ENCODE data around the gene ZNF302. TPM values are rescaled to one million over a fixed set of nuclear protein-coding genes. Genes with fewer than 3 reads are reported as not detected.
"Not testable (repeated sequence)": the region's sequence is repeated elsewhere in the genome, so short reads cannot be mapped to it uniquely, and the experiment has no call there.

ZNF302 gene
- total RNA-seq, 1 experiment from 2014 or later, result 15.9 TPM

GRCh38 chr19:34666200-34666957 is 11.1 kb upstream of the ZNF302 start:
- ATAC-seq (no peak), DNase-seq (no peak)
- Histone ChIP-seq H2AFZ (ENCODE audit: low read length) (no peak overlapping the region), H3K27ac (ENCODE audit: low read length) (no peak overlapping the region), H3K4me3 (ENCODE audit: low read length) (no peak overlapping the region), H3K9me3 (ENCODE audit: low read length) (no peaks in the 10 kb centered on the region), H3F3A (ENCODE audit: low read length, unreplicated experiment) (no peaks in the 10 kb centered on the region), H3K79me2 (ENCODE audit: low read length) (no peaks in the 10 kb centered on the region), H3K9me2 (replicated peaks; ENCODE audit: low read length) (no peaks in the 10 kb centered on the region), H3K27me3 (ENCODE audit: low read length) (no peaks in the 10 kb centered on the region), H3K4me2 (ENCODE audit: low read length) (no peak overlapping the region), H3K36me3 (ENCODE audit: low read depth, low read length) (no peaks in the 10 kb centered on the region), H4K20me1 (ENCODE audit: low read length) (no peaks in the 10 kb centered on the region), H3K4me1 (ENCODE audit: insufficient read depth, low read length) (no peaks in the 10 kb centered on the region), H3K9ac (ENCODE audit: low read length) (no peak overlapping the region)
- CTCF ChIA-PET, result no interaction called here
- intact Hi-C loops (cut with micrococcal nuclease), result no loop called here
- no TSS peak for BruUV-seq (replicated peaks)
- POLR2A ChIA-PET (ENCODE audit: unreplicated experiment), result no interaction called here
- TF ChIP-seq CTCF (conservative IDR thresholded peaks at IDR 0.05; ENCODE audit: low read depth, low read length) (no peak), EZH2phosphoT487 (IDR thresholded peaks at IDR 0.05; ENCODE audit: borderline replicate concordance, low read length) (no peak), EZH2 (IDR thresholded peaks at IDR 0.05; ENCODE audit: low read length, unreplicated experiment) (no peak)

DNA sequence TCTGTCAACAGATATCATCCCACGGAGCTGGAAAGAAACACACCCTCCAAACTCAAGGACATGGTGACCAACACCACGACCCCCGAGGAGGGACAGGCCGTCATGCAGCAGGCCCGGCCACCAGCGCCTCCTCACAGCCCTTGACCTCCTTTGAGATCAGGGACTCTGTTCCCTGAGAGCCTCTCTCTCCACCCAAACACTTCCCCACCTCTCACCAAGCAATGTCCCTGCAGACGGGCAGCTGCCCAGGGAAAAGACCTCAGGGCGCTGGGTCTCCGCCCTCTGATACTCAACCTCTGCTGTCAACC is 10.6 kb upstream of the ZNF302 start:
- Histone ChIP-seq H3K9me3 (ENCODE audit: low read length) (no peaks in the 10 kb centered on the region), H3K9ac (ENCODE audit: low read length) (no peak overlapping the region), H3K27ac (ENCODE audit: low read length) (no peak overlapping the region), H3K4me3 (ENCODE audit: low read length) (peak overlapping the region; percentile 55; the same call in 1 of the 2 replicates), H3K36me3 (ENCODE audit: low read depth, low read length) (no peaks in the 10 kb centered on the region), H3K4me2 (ENCODE audit: low read length) (peak overlapping the region; percentile 80), H3F3A (ENCODE audit: low read length, unreplicated experiment) (no peaks in the 10 kb centered on the region), H2AFZ (ENCODE audit: low read length) (peak overlapping the region; percentile 59; the same call in 1 of the 2 replicates), H3K79me2 (ENCODE audit: low read length) (no peaks in the 10 kb centered on the region), H3K27me3 (ENCODE audit: low read length) (no peaks in the 10 kb centered on the region), H3K4me1 (ENCODE audit: insufficient read depth, low read length) (no peaks in the 10 kb centered on the region), H4K20me1 (ENCODE audit: low read length) (no peaks in the 10 kb centered on the region), H3K9me2 (replicated peaks; ENCODE audit: low read length) (no peaks in the 10 kb centered on the region)
- intact Hi-C loops (cut with micrococcal nuclease), result no loop called here
- POLR2A ChIA-PET (ENCODE audit: unreplicated experiment), result no interaction called here
- no peak for DNase-seq
- TF ChIP-seq EZH2phosphoT487 (IDR thresholded peaks at IDR 0.05; ENCODE audit: borderline replicate concordance, low read length) (no peak), CTCF (conservative IDR thresholded peaks at IDR 0.05; ENCODE audit: low read depth, low read length) (no peak), EZH2 (IDR thresholded peaks at IDR 0.05; ENCODE audit: low read length, unreplicated experiment) (no peak)
- CTCF ChIA-PET, result no interaction called here
- BruUV-seq (replicated peaks), result no TSS peak
- no peak for ATAC-seq

DNA sequence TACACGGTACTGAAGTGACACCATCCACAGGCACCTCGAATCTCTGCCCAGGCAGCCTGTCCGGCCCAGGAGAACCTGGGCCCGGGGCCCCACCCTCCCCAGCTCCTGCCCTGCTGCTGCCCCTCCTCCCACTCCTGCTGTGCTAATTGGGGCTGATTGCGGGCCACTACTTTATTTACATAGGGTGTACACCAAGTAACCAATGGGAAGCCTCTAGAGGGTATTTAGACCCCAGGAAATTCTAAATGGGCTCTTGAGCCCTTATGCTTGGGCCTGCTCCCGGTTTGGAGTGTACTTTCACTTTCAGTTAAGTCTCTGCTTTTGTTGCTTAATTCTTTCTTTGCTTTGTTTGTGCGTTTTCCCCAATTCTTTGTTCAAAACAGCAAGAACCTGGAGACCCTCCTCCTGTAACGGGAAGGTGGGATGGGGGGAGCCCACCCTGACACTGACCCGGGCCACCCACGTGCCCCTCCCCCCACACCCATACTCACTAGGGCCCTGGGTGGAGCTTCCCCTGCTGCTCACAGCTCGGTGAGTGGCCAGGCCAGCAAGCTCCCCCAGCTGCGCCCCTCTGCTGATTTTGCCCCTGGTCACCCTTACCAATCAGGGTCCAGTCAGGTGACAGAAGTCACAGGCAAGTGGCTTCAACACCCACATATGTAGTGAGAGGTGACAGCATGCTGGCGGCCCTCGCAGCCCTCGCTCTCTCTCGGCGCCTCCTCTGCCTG is 10.0 kb upstream of the ZNF302 start:
- ATAC-seq (no peak), DNase-seq (peak; percentile 4)
- Histone ChIP-seq H3K4me3 (ENCODE audit: low read length) (peak overlapping the region; percentile 55; the same call in 1 of the 2 replicates), H2AFZ (ENCODE audit: low read length) (peak overlapping the region; percentile 59), H3K9me3 (ENCODE audit: low read length) (no peaks in the 10 kb centered on the region), H3F3A (ENCODE audit: low read length, unreplicated experiment) (no peaks in the 10 kb centered on the region), H3K4me1 (ENCODE audit: insufficient read depth, low read length) (no peaks in the 10 kb centered on the region), H3K9me2 (replicated peaks; ENCODE audit: low read length) (no peaks in the 10 kb centered on the region), H3K27me3 (ENCODE audit: low read length) (no peaks in the 10 kb centered on the region), H3K4me2 (ENCODE audit: low read length) (peak overlapping the region; percentile 80), H3K27ac (ENCODE audit: low read length) (no peak overlapping the region), H3K36me3 (ENCODE audit: low read depth, low read length) (no peaks in the 10 kb centered on the region), H3K79me2 (ENCODE audit: low read length) (no peaks in the 10 kb centered on the region), H3K9ac (ENCODE audit: low read length) (peak overlapping the region; percentile 44), H4K20me1 (ENCODE audit: low read length) (no peaks in the 10 kb centered on the region)
- intact Hi-C loops (cut with micrococcal nuclease), result no loop called here
- BruUV-seq (replicated peaks), result no TSS peak
- ChIA-PET POLR2A (ENCODE audit: unreplicated experiment) (no interaction called here), CTCF (no interaction called here)
- TF ChIP-seq CTCF (conservative IDR thresholded peaks at IDR 0.05; ENCODE audit: low read depth, low read length) (no peak), EZH2 (IDR thresholded peaks at IDR 0.05; ENCODE audit: low read length, unreplicated experiment) (no peak)

- BruUV-seq (replicated peaks); H3K27ac ChIP-seq (ENCODE audit: low read length); H3K27me3 ChIP-seq (ENCODE audit: low read length); H3K9me2 ChIP-seq (replicated peaks; ENCODE audit: low read length); H3K36me3 ChIP-seq (ENCODE audit: low read depth, low read length); H3K79me2 ChIP-seq (ENCODE audit: low read length); H2AFZ ChIP-seq (ENCODE audit: low read length); DNase-seq; POLR2A ChIA-PET (ENCODE audit: unreplicated experiment); H4K20me1 ChIP-seq (ENCODE audit: low read length); CTCF ChIA-PET; H3K4me1 ChIP-seq (ENCODE audit: insufficient read depth, low read length); H3F3A ChIP-seq (ENCODE audit: low read length, unreplicated experiment); H3K9ac ChIP-seq (ENCODE audit: low read length); ATAC-seq; H3K9me3 ChIP-seq (ENCODE audit: low read length); H3K4me3 ChIP-seq (ENCODE audit: low read length); H3K4me2 ChIP-seq (ENCODE audit: low read length); intact Hi-C loops (cut with micrococcal nuclease): not testable (repeated sequence)
These were observed 9.3 kb upstream of the ZNF302 start for GRCh38 chr19:34668077-34668689.

All from PC-3 (cell line).